Epithelial cell of proximal tubule (primary cell): ENCODE data around the gene DSTN. TPM values are rescaled to one million over a fixed set of nuclear protein-coding genes. Genes with fewer than 3 reads are reported as not detected.
"Not testable (repeated sequence)": the region's sequence is repeated elsewhere in the genome, so short reads cannot be mapped to it uniquely, and the experiment has no call there.

ENCODE experiments used
- DNase-seq: peaks from one replicate; pipeline ENCODE4 v3.0.0-alpha.2; 2011; ENCODE audit warnings: low read depth
- H3K4me3 ChIP-seq: 2 replicates; pipeline ENCODE4 v1.5.1; 2011; ENCODE audit warnings: low read depth, mild to moderate bottlenecking, low read length
- CTCF ChIP-seq: conservative IDR thresholded peaks from 2 replicates; pipeline ENCODE4 v1.5.1; 2012; ENCODE audit warnings: low read depth, mild to moderate bottlenecking, low read length
- total RNA-seq: library from RNA; depleted of rRNA; stranded (reverse); fragments of >200 nt; gene quantifications from 2 replicates; pipeline ENCODE4 v1.2.3, GENCODE V29; 2015

DSTN gene
- total RNA-seq, 1 donor from 2014 or later, result 317 TPM

- TF ChIP-seq CTCF, result no peak
- H3K4me3 ChIP-seq, result no peak overlapping the region
- DNase-seq, result no peak
Observed at GRCh38 chr20:17655286-17655651, 85.4 kb downstream of the DSTN start.

DNA sequence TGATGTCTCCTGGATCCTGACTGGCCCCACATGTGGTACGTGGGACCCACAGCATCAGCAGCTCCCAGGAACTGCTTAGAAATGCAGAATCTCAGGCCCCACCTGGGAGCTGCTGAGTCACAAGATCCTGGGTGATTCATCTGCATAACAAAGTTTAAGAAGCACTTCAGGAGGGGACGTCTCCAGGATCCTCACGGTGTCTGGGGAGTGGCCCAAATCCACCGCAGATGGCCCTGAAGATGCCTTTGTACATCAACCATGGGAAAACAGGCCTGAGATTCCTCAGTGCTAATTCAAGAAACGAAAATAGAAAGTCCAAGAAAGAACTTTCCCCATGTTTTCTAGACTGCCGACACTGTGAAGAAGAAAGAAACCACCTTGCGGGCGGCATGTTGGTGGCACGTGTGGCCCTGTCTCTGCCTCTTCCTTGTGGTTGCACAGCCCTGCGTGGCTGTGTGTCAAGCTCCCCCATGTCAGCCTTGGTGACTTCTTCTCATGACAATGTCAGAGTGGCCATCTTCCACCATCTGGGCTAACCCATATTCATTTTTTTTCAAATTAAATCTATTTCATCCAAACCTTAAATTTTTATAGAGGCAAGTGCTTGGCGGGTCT lies 86.1 kb downstream of the DSTN start:
- H3K4me3 ChIP-seq, result no peak overlapping the region
- no peak for TF ChIP-seq CTCF
- no peak for DNase-seq

GRCh38 chr20:17657079-17657825 lies 87.4 kb downstream of the DSTN start:
- no peak for TF ChIP-seq CTCF
- no peak for DNase-seq
- no peak overlapping the region for H3K4me3 ChIP-seq

- H3K4me3 ChIP-seq, result no peak overlapping the region
- TF ChIP-seq CTCF, result no peak
- no peak for DNase-seq
Observed at GRCh38 chr20:17657898-17658647, 88.2 kb downstream of the DSTN start.

- no peak for DNase-seq
- H3K4me3 ChIP-seq, result no peak overlapping the region
- TF ChIP-seq CTCF, result no peak
Observed at GRCh38 chr20:17658648-17658993, 88.7 kb downstream of the DSTN start.

DNA sequence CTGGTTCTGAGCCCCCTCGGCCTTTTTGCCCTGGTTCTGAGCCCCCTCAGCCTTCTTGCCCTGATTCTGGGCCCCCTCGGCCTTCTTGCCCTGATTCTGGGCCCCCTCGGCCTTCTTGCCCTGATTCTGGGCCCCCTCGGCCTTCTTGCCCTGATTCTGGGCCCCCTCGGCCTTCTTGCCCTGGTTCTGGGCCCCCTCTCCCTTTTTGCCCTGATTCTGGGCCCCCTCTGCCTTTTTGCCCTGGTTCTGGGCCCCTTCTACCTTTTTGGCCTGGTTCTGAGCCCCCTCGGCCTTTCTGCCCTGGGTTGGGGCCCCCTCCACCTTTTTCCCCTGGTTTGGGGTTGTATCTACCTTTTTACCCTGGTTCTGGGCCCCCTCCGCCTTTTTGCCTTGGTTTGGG lies 89.5 kb downstream of the DSTN start:
- H3K4me3 ChIP-seq, DNase-seq: not testable (repeated sequence)

Other genes with a start within 250 kb of the DSTN start
- 2.3 and 4.4 TPM in 2 replicates for gene BFSP1, start 38.7 kb upstream of the DSTN start, total RNA-seq
- gene RRBP1, start 112.2 kb downstream of the DSTN start, total RNA-seq, result 73.1 and 77.5 TPM in 2 replicates
- gene BANF2, start 129.9 kb downstream of the DSTN start, total RNA-seq, result not detected in 2 replicates